Heart right ventricle (tissue), 16 donors: ENCODE results near the gene TEC. TPM values are rescaled to one million over a fixed set of nuclear protein-coding genes. Genes with fewer than 3 reads are reported as not detected.
"Not testable (repeated sequence)": the region's sequence is repeated elsewhere in the genome, so short reads cannot be mapped to it uniquely, and the experiment has no call there.

ENCODE experiments used
- ATAC-seq, 8 donors: fragments of 200-7000 bp; cut with Tn5 transposase; one replicate each; pipeline ENCODE4 v1.9.1; 2020; ENCODE audit warnings: mild to moderate bottlenecking in 8 of 8, moderate library complexity in 8 of 8, moderate number of reproducible peaks in 1 of 8
- DNase-seq, 2 donors: peaks; one replicate each; pipeline ENCODE4 v3.0.0-alpha.2; 2020
- H3K27ac ChIP-seq, 10 donors: fragments of 200-600 bp; sonication (generic) in 2 of 10; one replicate each; pipeline versions ENCODE4 v1.5.0 to v1.8.0; 2020 to 2022; ENCODE audit warnings: mild to moderate bottlenecking in 3 of 10
- H3K27me3 ChIP-seq, 7 donors: fragments of 200-600 bp; one replicate each; pipeline ENCODE4 v1.8.0; 2021 to 2022; ENCODE audit warnings: mild to moderate bottlenecking in 2 of 7
- H3K36me3 ChIP-seq, 9 donors: fragments of 200-600 bp; sonication (generic) in 1 of 9; one replicate each; pipeline versions ENCODE4 v1.5.0 to v1.8.0; 2020 to 2022; ENCODE audit warnings: mild to moderate bottlenecking in 2 of 9
- H3K4me1 ChIP-seq, 9 donors: fragments of 200-600 bp; sonication (generic) in 1 of 9; one replicate each; pipeline versions ENCODE4 v1.5.0 to v1.8.0; 2020 to 2022; ENCODE audit warnings: mild to moderate bottlenecking in 4 of 9
- H3K4me3 ChIP-seq, 10 donors: fragments of 200-600 bp; sonication (generic) in 2 of 10; one replicate each; pipeline versions ENCODE4 v1.5.0 to v1.8.0; 2020 to 2022; ENCODE audit warnings: mild to moderate bottlenecking in 7 of 10, moderate library complexity in 2 of 10
- H3K9me3 ChIP-seq, 11 donors: fragments of 200-600 bp in 10 of 11; sonication (generic) in 2 of 11; one replicate each; pipeline versions ENCODE4 v1.5.0 to v1.8.0; 2013 to 2022; ENCODE audit warnings: mild to moderate bottlenecking in 2 of 11, control low read depth in 1 of 11, moderate library complexity in 1 of 11
- CTCF ChIP-seq, 9 donors: fragments of 200-600 bp; sonication (generic) in 2 of 9; IDR thresholded peaks; one replicate each; pipeline versions ENCODE4 v1.5.0 to v1.8.0; 2021 to 2022; ENCODE audit warnings: antibody characterized with exemption in 9 of 9, mild to moderate bottlenecking in 5 of 9, moderate library complexity in 1 of 9
- WGBS, 2 donors: extraction: QIAGEN DNeasy Blood & Tissue Kit; methylation state at CpG; one replicate each; pipeline ENCODE4 v1.1.7; 2013; ENCODE audit warnings: inconsistent platforms in 1 of 2; 5-methylcytosine and 5-hydroxymethylcytosine counted together
- intact Hi-C, 10 donors: fragments of 100-400 bp; cut with DNase I; formaldehyde crosslinking; loops; one replicate each; pipeline versions ENCODE4 v1.11.1 to v1.14.2; 2022
- polyA plus RNA-seq, 2 donors: library from polyadenylated mRNA; stranded (reverse); fragments of 200-250 nt; gene quantifications; one replicate each; pipeline ENCODE4 v1.2.3, GENCODE V29; 2013
- total RNA-seq, 10 donors: library from RNA; stranded (reverse); fragmentation: NEBNext Ultra II Directional in 3 of 10; extraction: Animal tissue kit (Norgen Biotek cat#: 25700) in 3 of 10; gene quantifications; one replicate each; pipeline versions ENCODE4 v1.2.1 to v1.2.4, GENCODE V29; 2021 to 2023
- donor health status: Arrhythmogenic right ventricular cardiomyopathy.
- donor health status: ischemic (EF 13 %, LVEDD 7.1; RV severe dilation, severe dysfunction).
- donor health status: healthy with polysubstance abuse.
- donor health status: DM: no; HTN: yes; CAD: no.
- donor health status: DM: no; HTN: no; CAD: no.
- donor health status: ischemic (EF 25% LVEDD 6.9; RV normal size, moderate dysfunction).
- donor health status: ischemic (EF 25% LVEDD 5.7; RV mildly dilated, moderate dysfunction).
- donor health status: healthy.
- donor health status: DM: yes; HTN: yes; CAD: no.
- donor health status: Ischemic cardiomyopathy.
- donor health status: ischemic (EF 35%, LVEDD 5.7; RV mildly dilated, moderate dysfunction).
- donor health status: nonischemic (EF 11% LVEDD 7.7; RV severe dilation, severe dysfunction).
- donor health status: DM: yes; HTN: yes; CAD: no.
- donor health status: PGD.
- donor health status: ischemic (EF 29% LVEDD 5.4; RV normal size, mild dysfunction).
- donor health status: nonischemic (EF 23%, LVEDD 6.1; RV moderate dilation, normal function).

The TEC gene
- total and polyA plus RNA-seq, 12 donors, result 1.0 to 3.6 (median 2.2) TPM

- intact Hi-C loops, result no loop called here
- Histone ChIP-seq H3K36me3 (no peaks in the 10 kb centered on the region), H3K4me1 (no peaks in the 10 kb centered on the region), H3K27me3 (no peaks in the 10 kb centered on the region), H3K4me3 (no peak overlapping the region), H3K27ac (no peak overlapping the region), H3K9me3 (no peaks in the 10 kb centered on the region)
- ATAC-seq, result no peak
- WGBS, 2 donors, result 90% methylated on average over 2 of the region's 2 CpGs
- no peak for TF ChIP-seq CTCF (IDR thresholded peaks at IDR 0.05)
- no peak for DNase-seq
Measured at GRCh38 chr4:48297256-48297846, 27.7 kb upstream of the TEC start.

GRCh38 chr4:48296365-48296764 is 26.7 kb upstream of the TEC start:
- intact Hi-C loops, result no loop called here
- Histone ChIP-seq H3K4me3 (no peak overlapping the region), H3K27me3 (no peaks in the 10 kb centered on the region), H3K27ac (no peak overlapping the region), H3K36me3 (no peaks in the 10 kb centered on the region), H3K4me1 (no peaks in the 10 kb centered on the region), H3K9me3 (no peaks in the 10 kb centered on the region)
- no peak for DNase-seq
- no peak for ATAC-seq
- no peak for TF ChIP-seq CTCF (IDR thresholded peaks at IDR 0.05)
- WGBS, 2 donors, result 65 to 66% methylated on average over 6 of the region's 6 CpGs

- no peak for TF ChIP-seq CTCF (IDR thresholded peaks at IDR 0.05)
- ATAC-seq, result no peak
- intact Hi-C loops, result no loop called here
- no peak for DNase-seq
- Histone ChIP-seq H3K27ac (no peak overlapping the region), H3K36me3 (no peaks in the 10 kb centered on the region), H3K9me3 (no peaks in the 10 kb centered on the region), H3K4me1 (no peaks in the 10 kb centered on the region), H3K27me3 (no peaks in the 10 kb centered on the region), H3K4me3 (no peak overlapping the region)
Measured at GRCh38 chr4:48295116-48295515, 25.5 kb upstream of the TEC start.

- intact Hi-C loops, DNase-seq, H3K9me3 ChIP-seq, H3K4me1 ChIP-seq, H3K27me3 ChIP-seq, H3K4me3 ChIP-seq, H3K36me3 ChIP-seq, ATAC-seq, H3K27ac ChIP-seq: not testable (repeated sequence)
- 93 to 96% methylated on average over 29 to 40 of the region's 40 CpGs for WGBS, 2 donors
Measured at GRCh38 chr4:48292218-48292790, 22.7 kb upstream of the TEC start.

GRCh38 chr4:48290146-48290772 is 20.6 kb upstream of the TEC start:
- no peak overlapping the region for H3K4me3 ChIP-seq
- ATAC-seq (no peak), DNase-seq (no peak)
- no peaks in the 10 kb centered on the region for H3K27me3 ChIP-seq
- no peak overlapping the region for H3K27ac ChIP-seq
- intact Hi-C loops, result no loop called here
- H3K4me1 ChIP-seq, result no peaks in the 10 kb centered on the region
- no peaks in the 10 kb centered on the region for H3K36me3 ChIP-seq
- WGBS, 2 donors, result 55 to 65% methylated on average over 5 of the region's 5 CpGs
- H3K9me3 ChIP-seq, result peaks cover 0 to 7% (median 0%) of the 10 kb centered on the region in 11 donors
- peak in 8 of 9 donors; percentile 16 to 63 (median 49) for TF ChIP-seq CTCF (IDR thresholded peaks at IDR 0.05)

GRCh38 chr4:48286060-48286459 is 16.4 kb upstream of the TEC start:
- WGBS, 2 donors, result 91 to 95% methylated on average over 2 of the region's 2 CpGs
- H3K27me3 ChIP-seq, H3K36me3 ChIP-seq, H3K27ac ChIP-seq, H3K4me3 ChIP-seq, H3K4me1 ChIP-seq, intact Hi-C loops, ATAC-seq, DNase-seq: not testable (repeated sequence)
- peaks cover 0 to 49% (median 0%) of the 10 kb centered on the region in 11 donors for H3K9me3 ChIP-seq

- ATAC-seq, intact Hi-C loops, DNase-seq, H3K27ac ChIP-seq, H3K36me3 ChIP-seq, H3K4me1 ChIP-seq, H3K4me3 ChIP-seq, H3K27me3 ChIP-seq: not testable (repeated sequence)
- 35 to 49% methylated on average over 5 of the region's 5 CpGs for WGBS, 2 donors
- peaks cover 0 to 49% (median 0%) of the 10 kb centered on the region in 11 donors for H3K9me3 ChIP-seq
Measured at GRCh38 chr4:48285640-48286039, 16.0 kb upstream of the TEC start.
